Ovary (tissue), 3 donors: ENCODE data around the gene ZNF519.
"Not testable (repeated sequence)": the region's sequence is repeated elsewhere in the genome, so short reads cannot be mapped to it uniquely, and the experiment has no call there.

ENCODE experiments used
- EP300 ChIP-seq: sonication (generic); formaldehyde crosslinking; IDR thresholded peaks from one replicate; pipeline ENCODE4 v1.6.1; 2017; ENCODE audit warnings: antibody characterized with exemption
- POLR2A ChIP-seq: fragments of 450-650 bp; IDR thresholded peaks from one replicate; pipeline ENCODE4 v1.6.1; 2017; ENCODE audit warnings: antibody characterized with exemption, mild to moderate bottlenecking, moderate library complexity
- TF ChIP-seq, protein P1 (sequence below), 3 donors: fragments of 450-650 bp in 2 of 3; fragments of 200-600 bp in 1 of 3; IDR thresholded peaks; one replicate each; pipeline versions ENCODE4 v1.5.1 to v1.8.0; 2016 to 2022; ENCODE audit warnings: antibody characterized with exemption in 3 of 3, mild to moderate bottlenecking in 1 of 3
- donor health status: DM: no; HTN: no; CAD: no.

DNA sequence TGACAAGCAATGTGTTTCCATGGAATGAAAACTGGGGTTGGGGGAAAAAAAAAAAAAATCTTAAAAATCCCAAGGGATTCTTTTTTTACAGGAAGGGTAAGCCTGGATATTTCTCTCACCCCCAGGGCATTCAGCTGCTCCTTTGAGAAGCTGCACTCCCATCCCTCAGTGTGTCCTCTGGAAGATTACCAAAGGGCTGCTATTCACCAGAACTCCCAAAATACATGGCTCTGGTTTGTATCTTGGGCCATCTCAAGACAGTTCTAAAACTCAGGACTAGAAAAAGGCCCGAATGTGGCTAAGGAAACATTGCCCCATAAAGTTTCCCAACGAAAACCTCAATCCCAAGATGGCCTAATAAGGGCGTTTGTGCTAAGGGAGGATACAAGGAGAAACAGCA, 1.4 kb downstream of the ZNF519 start:
- TF ChIP-seq, protein P1, sequence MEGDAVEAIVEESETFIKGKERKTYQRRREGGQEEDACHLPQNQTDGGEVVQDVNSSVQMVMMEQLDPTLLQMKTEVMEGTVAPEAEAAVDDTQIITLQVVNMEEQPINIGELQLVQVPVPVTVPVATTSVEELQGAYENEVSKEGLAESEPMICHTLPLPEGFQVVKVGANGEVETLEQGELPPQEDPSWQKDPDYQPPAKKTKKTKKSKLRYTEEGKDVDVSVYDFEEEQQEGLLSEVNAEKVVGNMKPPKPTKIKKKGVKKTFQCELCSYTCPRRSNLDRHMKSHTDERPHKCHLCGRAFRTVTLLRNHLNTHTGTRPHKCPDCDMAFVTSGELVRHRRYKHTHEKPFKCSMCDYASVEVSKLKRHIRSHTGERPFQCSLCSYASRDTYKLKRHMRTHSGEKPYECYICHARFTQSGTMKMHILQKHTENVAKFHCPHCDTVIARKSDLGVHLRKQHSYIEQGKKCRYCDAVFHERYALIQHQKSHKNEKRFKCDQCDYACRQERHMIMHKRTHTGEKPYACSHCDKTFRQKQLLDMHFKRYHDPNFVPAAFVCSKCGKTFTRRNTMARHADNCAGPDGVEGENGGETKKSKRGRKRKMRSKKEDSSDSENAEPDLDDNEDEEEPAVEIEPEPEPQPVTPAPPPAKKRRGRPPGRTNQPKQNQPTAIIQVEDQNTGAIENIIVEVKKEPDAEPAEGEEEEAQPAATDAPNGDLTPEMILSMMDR (IDR thresholded peaks at IDR 0.05): not testable (repeated sequence)
- not testable (repeated sequence) for TF ChIP-seq POLR2A, EP300
